ENCODE data around the gene PRSS2.

PRSS2 gene

DNA sequence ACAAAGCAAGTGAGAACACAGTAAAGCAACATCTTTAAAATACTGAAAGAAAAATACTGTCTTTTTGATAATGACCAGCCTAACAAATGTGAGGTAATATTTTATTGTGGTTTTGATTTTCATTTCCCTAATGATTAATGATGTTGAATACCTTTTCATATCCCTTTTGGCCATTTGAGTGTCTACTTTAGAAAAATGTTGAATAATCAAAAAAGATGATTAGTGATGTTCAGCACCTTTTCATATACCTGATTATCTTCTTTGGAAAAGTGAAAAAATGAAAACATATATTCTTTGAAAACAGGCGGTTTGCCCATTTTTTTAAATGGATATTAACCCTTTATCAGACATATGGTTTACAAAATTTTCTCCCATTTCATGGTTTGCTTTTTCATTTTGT lies 51.9 kb downstream of the PRSS2 start:
- DNase-seq (ENCODE audit: low read depth in 3 of 3, low spot score in 1 of 3), result no peak

Measured in stimulated activated CD4-positive, alpha-beta T cell treated with anti-CD3 and anti-CD28 coated beads, TNF-alpha, amount 100 ng/mL, for 1 hour (primary cell).